Lower leg skin (tissue), 3 donors: ENCODE data around the gene PLD3.

Experiments used
- POLR2A ChIP-seq, 2 donors: fragments of 450-650 bp; IDR thresholded peaks; one replicate each; pipeline ENCODE4 v1.6.1; 2016 to 2017; ENCODE audit warnings: antibody characterized with exemption in 2 of 2, mild to moderate bottlenecking in 1 of 2, moderate library complexity in 1 of 2
- TF ChIP-seq, protein P1 (sequence below), 3 donors: fragments of 450-650 bp; IDR thresholded peaks; one replicate each; pipeline ENCODE4 v1.5.1; 2016; ENCODE audit warnings: antibody characterized with exemption in 3 of 3, mild to moderate bottlenecking in 3 of 3, moderate library complexity in 2 of 3

DNA sequence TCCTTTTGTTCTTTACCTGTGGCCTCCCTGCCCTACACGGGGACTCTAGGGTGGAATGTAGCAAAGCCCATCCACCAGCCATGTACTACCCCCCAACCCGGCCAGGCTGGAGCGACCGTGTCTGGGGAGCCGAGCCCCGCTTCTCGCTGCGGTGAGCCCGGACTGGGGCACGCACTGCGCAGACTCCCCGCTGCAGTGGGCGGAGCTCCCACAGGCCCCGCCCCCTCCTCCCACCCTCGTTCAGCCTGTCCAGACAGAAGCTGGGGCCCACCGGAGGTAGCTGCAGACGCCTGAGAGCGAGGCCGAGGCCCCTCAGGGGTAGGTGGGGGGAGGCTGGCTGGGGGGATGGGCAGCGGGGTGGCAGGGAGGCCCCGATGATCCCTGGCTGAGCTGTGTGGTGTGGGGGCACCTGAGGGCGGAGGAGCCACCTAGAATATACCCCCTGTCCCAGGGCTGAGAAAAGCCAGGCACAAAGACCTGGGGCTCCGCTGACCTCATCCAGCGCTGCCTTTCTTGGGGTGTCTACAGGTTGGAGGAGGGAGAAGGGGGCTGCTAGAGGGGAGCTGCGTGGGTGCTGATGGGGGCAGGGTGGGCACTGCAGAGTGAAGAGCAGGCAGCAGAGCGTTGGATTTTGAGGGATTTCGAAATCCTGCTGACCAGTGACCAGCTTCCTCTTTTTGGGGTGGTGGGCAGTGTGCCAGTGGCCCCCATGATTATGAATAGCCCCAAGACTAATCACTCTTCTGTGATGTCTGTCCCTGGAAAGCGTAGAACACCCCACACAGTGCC lies 17.3 kb downstream of the PLD3 start:
- no peak for TF ChIP-seq POLR2A (IDR thresholded peaks at IDR 0.05)
- TF ChIP-seq, protein P1, sequence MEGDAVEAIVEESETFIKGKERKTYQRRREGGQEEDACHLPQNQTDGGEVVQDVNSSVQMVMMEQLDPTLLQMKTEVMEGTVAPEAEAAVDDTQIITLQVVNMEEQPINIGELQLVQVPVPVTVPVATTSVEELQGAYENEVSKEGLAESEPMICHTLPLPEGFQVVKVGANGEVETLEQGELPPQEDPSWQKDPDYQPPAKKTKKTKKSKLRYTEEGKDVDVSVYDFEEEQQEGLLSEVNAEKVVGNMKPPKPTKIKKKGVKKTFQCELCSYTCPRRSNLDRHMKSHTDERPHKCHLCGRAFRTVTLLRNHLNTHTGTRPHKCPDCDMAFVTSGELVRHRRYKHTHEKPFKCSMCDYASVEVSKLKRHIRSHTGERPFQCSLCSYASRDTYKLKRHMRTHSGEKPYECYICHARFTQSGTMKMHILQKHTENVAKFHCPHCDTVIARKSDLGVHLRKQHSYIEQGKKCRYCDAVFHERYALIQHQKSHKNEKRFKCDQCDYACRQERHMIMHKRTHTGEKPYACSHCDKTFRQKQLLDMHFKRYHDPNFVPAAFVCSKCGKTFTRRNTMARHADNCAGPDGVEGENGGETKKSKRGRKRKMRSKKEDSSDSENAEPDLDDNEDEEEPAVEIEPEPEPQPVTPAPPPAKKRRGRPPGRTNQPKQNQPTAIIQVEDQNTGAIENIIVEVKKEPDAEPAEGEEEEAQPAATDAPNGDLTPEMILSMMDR (IDR thresholded peaks at IDR 0.05) = no peak
